ENCODE measurements around the gene IZUMO1R.
A peak's percentile ranks its signal among the peaks of the same experiment; 100 is the strongest.

The IZUMO1R gene

DNA sequence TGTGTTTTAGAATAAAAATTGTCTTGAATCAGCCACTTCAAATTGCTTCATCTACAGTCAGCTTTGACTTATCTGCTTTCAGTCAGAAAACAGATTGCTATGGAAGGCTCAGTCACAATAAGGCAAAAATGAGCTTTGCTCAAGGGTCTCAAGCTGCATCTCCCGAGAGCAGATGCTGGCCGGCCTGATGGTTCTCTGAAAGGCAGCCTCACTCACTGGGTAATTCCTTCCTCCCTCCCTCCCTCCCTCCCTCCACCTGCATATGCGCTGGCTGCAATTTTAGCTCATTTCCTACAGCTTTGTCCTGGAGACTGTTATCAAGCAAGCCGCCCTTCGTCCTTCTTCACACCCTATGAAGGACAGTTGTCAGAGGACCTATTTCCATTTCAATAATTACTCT lies 1.6 kb upstream of the IZUMO1R start:
- FAIRE-seq (no peak), DNase-seq (ENCODE audit: insufficient read length) (no peak)
- TF ChIP-seq TAF1 (IDR thresholded peaks at IDR 0.05; ENCODE audit: borderline replicate concordance, low read depth, low read length): no peak
- no peak for TF ChIP-seq POLR2AphosphoS5 (IDR thresholded peaks at IDR 0.05; ENCODE audit: low read depth, low read length)
- TF ChIP-seq POLR2A (IDR thresholded peaks at IDR 0.05; ENCODE audit: low read depth, low read length): no peak

DNA sequence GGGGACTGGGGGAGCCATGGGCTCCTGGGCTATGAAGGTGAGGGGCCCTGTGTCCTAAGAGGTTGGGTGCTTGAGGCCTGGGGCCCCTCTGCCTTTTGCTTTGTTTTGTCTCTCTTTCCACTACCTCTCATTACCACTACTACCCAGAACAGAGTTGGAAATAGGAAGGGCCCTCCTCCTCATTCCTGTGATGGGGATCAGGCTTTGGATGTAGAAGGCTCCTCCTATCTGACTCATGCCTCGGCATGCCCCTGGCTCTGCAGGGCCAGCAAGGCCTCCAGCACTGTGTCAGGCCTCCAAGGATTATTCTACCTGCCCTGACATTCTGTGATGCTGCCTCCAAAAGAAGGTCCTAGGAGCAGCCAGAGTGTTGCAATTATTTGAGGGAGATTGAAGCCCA lies 766 bp downstream of the IZUMO1R start:
- DNase-seq (ENCODE audit: insufficient read length): no peak
- no peak for FAIRE-seq

GRCh38 chr11:94307101-94307791 lies 2.9 kb downstream of the IZUMO1R start:
- no peak for TF ChIP-seq TAF1 (IDR thresholded peaks at IDR 0.05; ENCODE audit: borderline replicate concordance, low read depth, low read length)
- no peak for TF ChIP-seq POLR2AphosphoS5 (IDR thresholded peaks at IDR 0.05; ENCODE audit: low read depth, low read length)
- no peak for TF ChIP-seq POLR2A (IDR thresholded peaks at IDR 0.05; ENCODE audit: low read depth, low read length)
- FAIRE-seq (no peak), DNase-seq (ENCODE audit: insufficient read length) (no peak)

More for the DNA sequence above, 766 bp downstream of the IZUMO1R start:
- TF ChIP-seq POLR2AphosphoS5 (IDR thresholded peaks at IDR 0.05; ENCODE audit: low read depth, low read length) (no peak), TAF1 (IDR thresholded peaks at IDR 0.05; ENCODE audit: borderline replicate concordance, low read depth, low read length) (no peak), POLR2A (IDR thresholded peaks at IDR 0.05; ENCODE audit: low read depth, low read length) (no peak)

GRCh38 chr11:94308024-94308423 lies 3.6 kb downstream of the IZUMO1R start:
- FAIRE-seq: no peak
- DNase-seq (ENCODE audit: insufficient read length): no peak
- TF ChIP-seq POLR2A (IDR thresholded peaks at IDR 0.05; ENCODE audit: low read depth, low read length) (no peak), TAF1 (IDR thresholded peaks at IDR 0.05; ENCODE audit: borderline replicate concordance, low read depth, low read length) (no peak), POLR2AphosphoS5 (IDR thresholded peaks at IDR 0.05; ENCODE audit: low read depth, low read length) (no peak)

DNA sequence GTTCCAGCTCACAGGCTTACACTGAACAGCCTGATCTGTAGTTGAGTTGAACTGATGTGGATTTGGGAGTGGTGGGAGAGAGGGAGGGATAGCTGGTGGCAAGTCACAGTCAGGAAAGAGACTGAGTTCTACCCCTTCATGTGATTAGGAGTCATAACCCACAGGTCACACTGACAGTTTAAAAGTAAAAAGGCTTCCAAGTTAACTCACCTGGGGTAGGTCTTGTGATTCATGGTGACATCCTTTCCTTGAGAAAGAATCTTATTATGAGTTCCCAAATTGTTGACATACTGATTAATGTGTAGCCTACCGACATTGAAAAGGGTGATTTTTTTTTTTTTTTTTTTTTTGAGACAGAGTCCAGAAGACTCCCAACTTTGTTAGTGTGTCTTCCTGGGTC lies 5.4 kb downstream of the IZUMO1R start:
- FAIRE-seq: no peak
- no peak for DNase-seq (ENCODE audit: insufficient read length)
- TF ChIP-seq TAF1 (IDR thresholded peaks at IDR 0.05; ENCODE audit: borderline replicate concordance, low read depth, low read length) (no peak), POLR2A (IDR thresholded peaks at IDR 0.05; ENCODE audit: low read depth, low read length) (no peak), POLR2AphosphoS5 (IDR thresholded peaks at IDR 0.05; ENCODE audit: low read depth, low read length) (no peak)

GRCh38 chr11:94310191-94310875 lies 6.0 kb downstream of the IZUMO1R start:
- TF ChIP-seq POLR2AphosphoS5 (IDR thresholded peaks at IDR 0.05; ENCODE audit: low read depth, low read length) (no peak), TAF1 (IDR thresholded peaks at IDR 0.05; ENCODE audit: borderline replicate concordance, low read depth, low read length) (no peak), POLR2A (IDR thresholded peaks at IDR 0.05; ENCODE audit: low read depth, low read length) (no peak)
- DNase-seq (ENCODE audit: insufficient read length): no peak
- no peak for FAIRE-seq

- no peak for FAIRE-seq
- TF ChIP-seq POLR2AphosphoS5 (IDR thresholded peaks at IDR 0.05; ENCODE audit: low read depth, low read length): no peak
- no peak for TF ChIP-seq TAF1 (IDR thresholded peaks at IDR 0.05; ENCODE audit: borderline replicate concordance, low read depth, low read length)
- no peak for TF ChIP-seq POLR2A (IDR thresholded peaks at IDR 0.05; ENCODE audit: low read depth, low read length)
- no peak for DNase-seq (ENCODE audit: insufficient read length)
Observed at GRCh38 chr11:94312339-94312738, 8.0 kb downstream of the IZUMO1R start.

DNA sequence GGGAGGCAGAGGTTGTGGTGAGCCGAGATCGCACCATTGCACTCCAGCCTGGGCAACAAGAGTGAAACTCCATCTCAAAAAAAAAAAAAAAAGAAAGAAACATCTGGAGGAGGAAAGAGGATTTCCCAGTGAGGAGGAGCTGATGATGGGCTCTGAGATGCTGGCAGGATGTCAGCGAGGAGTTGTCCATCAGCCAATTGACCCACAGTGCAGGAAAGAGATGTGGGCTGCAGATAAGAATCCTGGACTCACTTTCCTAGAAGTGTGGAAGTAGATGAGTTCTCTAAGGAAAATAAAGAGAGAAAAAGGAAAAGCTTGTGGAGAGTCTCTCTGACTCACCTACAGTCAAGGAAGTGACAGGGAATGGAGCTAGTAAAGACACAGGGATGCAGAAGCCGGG lies 9.7 kb downstream of the IZUMO1R start:
- FAIRE-seq (no peak), DNase-seq (ENCODE audit: insufficient read length) (no peak)
- TF ChIP-seq POLR2AphosphoS5 (IDR thresholded peaks at IDR 0.05; ENCODE audit: low read depth, low read length) (no peak), TAF1 (IDR thresholded peaks at IDR 0.05; ENCODE audit: borderline replicate concordance, low read depth, low read length) (no peak), POLR2A (IDR thresholded peaks at IDR 0.05; ENCODE audit: low read depth, low read length) (no peak)

DNA sequence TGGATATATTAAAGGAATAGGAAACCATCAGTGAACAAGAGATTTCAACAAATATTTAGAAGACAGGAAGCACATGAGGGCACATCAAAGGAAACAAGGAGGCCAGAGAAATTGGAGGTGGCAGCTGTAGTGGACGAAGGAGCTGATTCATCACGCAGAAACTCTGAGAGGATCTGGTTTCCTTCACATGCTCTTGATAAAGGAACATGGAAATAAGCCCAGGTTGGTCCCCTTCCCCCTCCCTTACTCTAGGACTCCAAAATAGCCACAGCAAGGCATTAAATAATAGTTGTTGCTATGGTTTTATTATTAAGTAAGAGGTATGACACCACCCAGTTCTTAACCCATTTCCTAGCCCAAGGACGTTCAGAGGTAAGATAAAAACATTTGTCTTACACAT lies 11.3 kb downstream of the IZUMO1R start:
- TF ChIP-seq POLR2AphosphoS5 (IDR thresholded peaks at IDR 0.05; ENCODE audit: low read depth, low read length): no peak
- DNase-seq (ENCODE audit: insufficient read length): no peak
- no peak for FAIRE-seq

- DNase-seq (ENCODE audit: insufficient read length): no peak
- TF ChIP-seq POLR2A (IDR thresholded peaks at IDR 0.05; ENCODE audit: low read depth, low read length) (no peak), TAF1 (IDR thresholded peaks at IDR 0.05; ENCODE audit: borderline replicate concordance, low read depth, low read length) (no peak), POLR2AphosphoS5 (IDR thresholded peaks at IDR 0.05; ENCODE audit: low read depth, low read length) (no peak)
- FAIRE-seq: no peak
Observed at GRCh38 chr11:94322501-94322900, 18.1 kb downstream of the IZUMO1R start.

DNA sequence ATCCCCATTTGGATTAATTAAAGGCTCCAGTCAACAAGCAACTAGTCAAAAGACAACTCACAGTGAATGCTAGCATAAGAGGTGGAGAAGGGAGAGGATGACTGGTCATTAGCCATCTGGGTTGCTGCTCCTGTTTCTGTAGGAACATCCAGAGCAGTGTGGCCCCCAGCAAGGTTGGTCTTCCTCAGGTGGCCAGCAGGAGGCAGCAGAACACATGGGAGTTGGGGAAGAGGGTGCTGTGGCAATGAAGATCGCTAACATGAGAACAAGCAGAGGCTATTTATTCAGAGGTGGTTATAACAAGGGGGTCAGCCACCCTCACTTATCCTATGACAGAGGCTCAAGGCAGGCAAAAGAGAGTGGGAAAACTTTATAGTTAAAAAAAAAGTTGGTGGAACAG lies 21.3 kb downstream of the IZUMO1R start:
- peak; percentile 93 for FAIRE-seq
- TF ChIP-seq POLR2AphosphoS5 (IDR thresholded peaks at IDR 0.05; ENCODE audit: low read depth, low read length) (no peak), TAF1 (IDR thresholded peaks at IDR 0.05; ENCODE audit: borderline replicate concordance, low read depth, low read length) (no peak), POLR2A (IDR thresholded peaks at IDR 0.05; ENCODE audit: low read depth, low read length) (no peak)
- peak; percentile 31 for DNase-seq (ENCODE audit: insufficient read length)

DNA sequence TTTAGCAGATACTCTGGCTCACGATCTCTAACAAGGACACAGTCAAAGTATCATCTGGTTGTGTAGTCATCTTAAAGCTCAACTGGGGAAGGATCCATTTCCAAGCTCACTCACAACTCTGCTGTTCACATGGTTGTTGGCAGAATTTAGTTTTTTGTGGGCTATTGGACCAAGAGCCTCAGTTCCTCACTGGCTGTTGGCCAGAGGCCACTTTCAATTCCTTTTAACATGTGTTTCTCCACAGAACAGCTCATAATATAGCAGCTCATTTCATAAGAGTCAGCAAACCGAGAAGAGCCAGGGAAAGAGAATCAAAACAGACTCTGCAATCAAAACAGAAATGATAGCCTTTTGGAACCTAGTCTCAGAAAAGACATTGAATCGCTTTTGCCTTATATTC lies 22.6 kb downstream of the IZUMO1R start:
- TF ChIP-seq POLR2A (IDR thresholded peaks at IDR 0.05; ENCODE audit: low read depth, low read length) (no peak), POLR2AphosphoS5 (IDR thresholded peaks at IDR 0.05; ENCODE audit: low read depth, low read length) (no peak), TAF1 (IDR thresholded peaks at IDR 0.05; ENCODE audit: borderline replicate concordance, low read depth, low read length) (no peak)
- DNase-seq (ENCODE audit: insufficient read length): no peak
- no peak for FAIRE-seq

All from GM12892 (cell line).